HCT116 (cell line): ENCODE results near the gene GPC5. TPM values are rescaled to one million over a fixed set of nuclear protein-coding genes. Genes with fewer than 3 reads are reported as not detected.

ENCODE experiments used
- ATAC-seq: fragments of 200-7000 bp; cut with Tn5 transposase; 2 replicates; pipeline ENCODE4 v1.9.1; 2020; ENCODE audit warnings: mild to moderate bottlenecking, moderate library complexity
- BruUV-seq: library from RNA; stranded (reverse); fragments of 400-500 nt; replicated peaks from 2 replicates; lab custom pipeline; 2021; lab: Mats Ljungman, UMichigan
- CTCF ChIA-PET: fragments of 300-600 bp; sonication (Branson Sonifier 250); formaldehyde crosslinking; loops from one replicate; lab custom pipeline; 2021; ENCODE audit warnings: antibody characterized with exemption; lab: Charles Lee
- POLR2A ChIA-PET: fragments of 300-600, 350-600 bp; sonication (Branson Sonifier 250); formaldehyde crosslinking; loops from one replicate; lab custom pipeline; 2021; ENCODE audit warnings: antibody characterized with exemption; lab: Charles Lee
- RAD21 ChIA-PET, 2 experiments: fragments of 300-600 bp; sonication (Branson Sonifier 250); formaldehyde crosslinking; loops; one replicate each; lab custom pipeline; 2023; ENCODE audit warnings: low total read pairs in 2 of 2; ENCODE audit not compliant: uncharacterized antibody in 2 of 2, unreplicated experiment in 2 of 2, low non-redundant PET in 1 of 2; lab: Charles Lee
- DNase-seq: peaks from one replicate; pipeline ENCODE4 v3.0.0-alpha.2; 2010; ENCODE audit warnings: low read depth, low spot score
- H2AFZ ChIP-seq: fragments of 200-600 bp; shearing (Covaris generic), sonication (generic); 2 replicates; pipeline ENCODE4 v1.6.1; 2017; ENCODE audit warnings: low read depth, mixed run types, mixed read lengths, antibody characterized with exemption, low read length; ENCODE audit not compliant: poor library complexity, severe bottlenecking
- H3K27ac ChIP-seq: 2 replicates; pipeline ENCODE4 v1.5.1; 2012; ENCODE audit warnings: low read depth, low read length
- H3K27me3 ChIP-seq: fragments of 200-600 bp; sonication (generic); 2 replicates; pipeline ENCODE4 v1.6.1; 2016; ENCODE audit warnings: mixed run types, low read length, mixed read lengths; ENCODE audit not compliant: insufficient read depth
- H3K36me3 ChIP-seq, 2 experiments: fragments of 200-500 bp in 1 of 2; fragments of 200-600 bp in 1 of 2; sonication (Bioruptor generic) in 1 of 2; sonication (generic) in 1 of 2; 2 replicates each; pipeline versions ENCODE4 v1.5.1 to v1.6.1; 2014 to 2016; ENCODE audit warnings: low read length in 2 of 2, inconsistent platforms in 1 of 2, mixed read lengths in 1 of 2, mixed run types in 1 of 2; ENCODE audit not compliant: insufficient read depth in 2 of 2, control insufficient read depth in 1 of 2
- H3K4me1 ChIP-seq, 2 experiments: fragments of 200-600 bp in 1 of 2; sonication (generic) in 1 of 2; 2 replicates each; pipeline versions ENCODE4 v1.5.1 to v1.6.1; 2012 to 2017; ENCODE audit warnings: low read length in 2 of 2, inconsistent platforms in 1 of 2, mild to moderate bottlenecking in 1 of 2, mixed read lengths in 1 of 2, mixed run types in 1 of 2, moderate library complexity in 1 of 2; ENCODE audit not compliant: insufficient read depth in 2 of 2, control insufficient read depth in 1 of 2
- H3K4me2 ChIP-seq: fragments of 200-600 bp; sonication (generic); 2 replicates; pipeline ENCODE4 v1.6.1; 2017; ENCODE audit warnings: mixed run types, low read length, mixed read lengths
- H3K4me3 ChIP-seq, 2 experiments: fragments of 200-600 bp in 1 of 2; sonication (generic) in 1 of 2; replicated peaks in 1 of 2; 2 replicates each; pipeline ENCODE4 v1.5.1; 2011 to 2016; ENCODE audit warnings: low read length in 2 of 2, control low read depth in 1 of 2, low read depth in 1 of 2, mild to moderate bottlenecking in 1 of 2, mixed read lengths in 1 of 2, mixed run types in 1 of 2
- H3K79me2 ChIP-seq: fragments of 200-600 bp; sonication (generic); 2 replicates; pipeline ENCODE4 v1.6.1; 2017; ENCODE audit warnings: mild to moderate bottlenecking, mixed run types, low read length, moderate library complexity, mixed read lengths; ENCODE audit not compliant: insufficient read depth
- H3K9ac ChIP-seq: fragments of 200-600 bp; sonication (generic); 2 replicates; pipeline ENCODE4 v1.6.1; 2016; ENCODE audit warnings: low read length, mixed read lengths
- H3K9me2 ChIP-seq: fragments of 200-600 bp; sonication (generic), shearing (Covaris generic); 2 replicates; pipeline ENCODE4 v1.6.1; 2017; ENCODE audit warnings: mixed run types, mild to moderate bottlenecking, moderate library complexity; ENCODE audit not compliant: insufficient read depth
- H3K9me3 ChIP-seq, 2 experiments: fragments of 200-500 bp in 1 of 2; fragments of 200-600 bp in 1 of 2; sonication (Bioruptor generic) in 1 of 2; sonication (generic) in 1 of 2; 2 replicates each; pipeline ENCODE4 v1.6.1; 2014 to 2017; ENCODE audit warnings: low read length in 2 of 2, mixed read lengths in 2 of 2, inconsistent platforms in 1 of 2, low read depth in 1 of 2, mild to moderate bottlenecking in 1 of 2, mixed run types in 1 of 2, moderate library complexity in 1 of 2; ENCODE audit not compliant: control insufficient read depth in 1 of 2, insufficient read depth in 1 of 2
- H4K20me1 ChIP-seq: fragments of 200-600 bp; sonication (generic), shearing (Covaris generic); 2 replicates; pipeline ENCODE4 v1.6.1; 2017; ENCODE audit warnings: mixed run types, mild to moderate bottlenecking, moderate library complexity; ENCODE audit not compliant: insufficient read depth
- CEBPB ChIP-seq: IDR thresholded peaks from 2 replicates; pipeline ENCODE4 v1.6.1; 2012; ENCODE audit warnings: low read depth
- EZH2phosphoT487 ChIP-seq: fragments of 200-600 bp; IDR thresholded peaks from 2 replicates; pipeline ENCODE4 v1.6.1; 2018; ENCODE audit warnings: antibody characterized with exemption, borderline replicate concordance
- REST ChIP-seq: IDR thresholded peaks from 2 replicates; pipeline ENCODE4 v1.6.1; 2012; ENCODE audit warnings: low read depth
- TCF7L2 ChIP-seq: IDR thresholded peaks from 2 replicates; pipeline ENCODE4 v1.7.0; 2011; ENCODE audit warnings: borderline replicate concordance, inconsistent platforms; ENCODE audit not compliant: insufficient read depth, insufficient read length; ENCODE audit errors: extremely low read depth
- intact Hi-C: fragments of 100-400 bp; cut with micrococcal nuclease; formaldehyde crosslinking; loops from 2 replicates; pipeline ENCODE4 v1.10.0; 2022
- microRNA counts: library from miRNA; unstranded; fragments of <30 nt; microRNA quantifications from one replicate; lab custom pipeline; 2015
- microRNA-seq: library from miRNA; unstranded; fragments of <30 nt; microRNA quantifications from one replicate; pipeline ENCODE4, GENCODE V29; 2016; ENCODE audit warnings: borderline number of aligned reads
- total RNA-seq: library from RNA; stranded (reverse); gene quantifications from one replicate; pipeline ENCODE4 v1.2.1, GENCODE V29; 2021; ENCODE audit not compliant: unreplicated experiment

Gene GPC5
- total RNA-seq, 1 experiment from 2014 or later: not detected

- Histone ChIP-seq H2AFZ (no peak overlapping the region), H3K4me1 (no peaks in the 10 kb centered on the region), H3K79me2 (no peaks in the 10 kb centered on the region), H3K9ac (no peak overlapping the region), H3K4me2 (no peak overlapping the region), H3K4me3 (no peak overlapping the region), H4K20me1 (no peaks in the 10 kb centered on the region), H3K9me3 (peaks cover 3 to 16% of the 10 kb centered on the region in 2 experiments; a peak in 2 of 4 replicates), H3K27ac (no peak overlapping the region), H3K9me2 (no peaks in the 10 kb centered on the region), H3K36me3 (no peaks in the 10 kb centered on the region), H3K27me3 (no peaks in the 10 kb centered on the region)
- DNase-seq (no peak), ATAC-seq (no peak)
- POLR2A ChIA-PET: no interaction called here
- intact Hi-C loops: no loop called here
- CTCF ChIA-PET: no interaction called here
- RAD21 ChIA-PET: no interaction called here
- TF ChIP-seq EZH2phosphoT487: no peak
- no peak for TF ChIP-seq TCF7L2
- no peak for TF ChIP-seq REST
- no peak for TF ChIP-seq CEBPB
- BruUV-seq: no TSS peak
Measured at GRCh38 chr13:92913840-92914239, 1515.4 kb downstream of the GPC5 start.

MicroRNAs within 50 kb of the gene (microRNA counts, 767-probe panel; counts per million panel counts)
- microRNA hsa-miR-18a-5p (lab: Ali Mortazavi, UCI) (14,055 counts per million, percentile 21 among the panel's probes with 10 or more counts), microRNA hsa-miR-19a-3p (lab: Ali Mortazavi, UCI) (20,710 counts per million, percentile 42 among the panel's probes with 10 or more counts), microRNA hsa-miR-19b-3p (lab: Ali Mortazavi, UCI) (21,935 counts per million, percentile 54 among the panel's probes with 10 or more counts), microRNA hsa-miR-20a-5p+hsa-miR-20b-5p (lab: Ali Mortazavi, UCI) (24,118 counts per million, percentile 69 among the panel's probes with 10 or more counts), microRNA hsa-miR-92a-3p (lab: Ali Mortazavi, UCI) (not detected)

Small RNA genes within 50 kb of the gene (microRNA-seq; reads per million reads assigned to microRNA genes)
- gene MIR548AS: not detected

Other genes starting within 250 kb of the GPC5 start
- gene MIR17HG, start 50.9 kb upstream of the GPC5 start, total RNA-seq: 10.3 TPM